GM21576 (cell line): ENCODE measurements around the gene LDB3.
"Not testable (repeated sequence)": the region's sequence is repeated elsewhere in the genome, so short reads cannot be mapped to it uniquely, and the experiment has no call there.

Source experiments
- ATAC-seq: cut with Tn5 transposase; IDR thresholded peaks from one replicate; pipeline ENCODE4 v1.9.1; 2021; ENCODE audit warnings: mild to moderate bottlenecking, moderate library complexity; ENCODE audit not compliant: unreplicated experiment

Gene LDB3, protein sequence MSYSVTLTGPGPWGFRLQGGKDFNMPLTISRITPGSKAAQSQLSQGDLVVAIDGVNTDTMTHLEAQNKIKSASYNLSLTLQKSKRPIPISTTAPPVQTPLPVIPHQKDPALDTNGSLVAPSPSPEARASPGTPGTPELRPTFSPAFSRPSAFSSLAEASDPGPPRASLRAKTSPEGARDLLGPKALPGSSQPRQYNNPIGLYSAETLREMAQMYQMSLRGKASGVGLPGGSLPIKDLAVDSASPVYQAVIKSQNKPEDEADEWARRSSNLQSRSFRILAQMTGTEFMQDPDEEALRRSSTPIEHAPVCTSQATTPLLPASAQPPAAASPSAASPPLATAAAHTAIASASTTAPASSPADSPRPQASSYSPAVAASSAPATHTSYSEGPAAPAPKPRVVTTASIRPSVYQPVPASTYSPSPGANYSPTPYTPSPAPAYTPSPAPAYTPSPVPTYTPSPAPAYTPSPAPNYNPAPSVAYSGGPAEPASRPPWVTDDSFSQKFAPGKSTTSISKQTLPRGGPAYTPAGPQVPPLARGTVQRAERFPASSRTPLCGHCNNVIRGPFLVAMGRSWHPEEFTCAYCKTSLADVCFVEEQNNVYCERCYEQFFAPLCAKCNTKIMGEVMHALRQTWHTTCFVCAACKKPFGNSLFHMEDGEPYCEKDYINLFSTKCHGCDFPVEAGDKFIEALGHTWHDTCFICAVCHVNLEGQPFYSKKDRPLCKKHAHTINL

GRCh38 chr10:86668297-86669165, at the start of gene LDB3:
TSS of gene LDB3 (plus strand) at chr10:86668511. CDS start at chr10:86668692, 181 bp downstream.
- ATAC-seq: no peak

GRCh38 chr10:86628311-86628710, 40.0 kb upstream of the LDB3 start:
- no peak for ATAC-seq

GRCh38 chr10:86630079-86630478, 38.2 kb upstream of the LDB3 start:
- ATAC-seq: no peak

DNA sequence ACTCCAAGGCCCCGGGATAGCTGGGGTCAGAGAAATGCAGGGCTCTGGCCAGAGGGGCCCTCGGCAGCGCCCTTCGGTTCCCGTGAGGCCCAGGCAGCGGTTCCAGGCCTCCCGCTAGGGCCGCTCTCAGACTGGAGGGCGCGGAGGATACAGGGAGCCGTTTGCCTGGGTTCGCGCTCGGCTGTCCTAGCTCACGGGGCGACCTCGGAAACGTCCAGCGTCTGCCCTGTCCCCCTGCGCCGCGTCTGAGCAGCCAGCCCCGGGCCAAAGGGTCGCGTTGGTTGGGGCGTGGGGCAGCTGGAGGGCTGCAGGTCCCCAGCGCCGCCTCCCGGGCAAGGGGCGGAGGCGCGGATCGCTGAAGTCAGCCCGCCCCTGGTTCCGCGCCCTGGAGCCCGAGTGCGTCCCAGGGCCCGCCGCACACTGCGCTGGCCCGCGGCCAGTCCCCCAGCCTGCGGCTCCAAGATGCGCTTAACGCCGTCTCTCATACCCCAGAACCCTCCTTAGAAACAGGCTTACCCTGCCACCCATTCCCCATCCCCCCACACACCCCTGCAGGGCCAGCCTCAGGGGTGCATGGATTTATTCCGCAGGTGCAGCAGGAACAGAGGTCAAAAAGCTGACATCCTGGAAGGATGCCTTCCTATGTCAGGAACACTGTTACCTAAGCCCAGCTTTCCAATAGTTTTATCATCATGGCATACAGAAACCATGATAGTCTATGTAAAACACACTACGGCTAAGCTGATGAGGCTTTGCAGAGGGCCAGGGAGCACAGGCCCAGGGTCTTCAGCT, 36.1 kb upstream of the LDB3 start:
- no peak for ATAC-seq

- no peak for ATAC-seq
These were observed 35.4 kb upstream of the LDB3 start for GRCh38 chr10:86632951-86633350.

DNA sequence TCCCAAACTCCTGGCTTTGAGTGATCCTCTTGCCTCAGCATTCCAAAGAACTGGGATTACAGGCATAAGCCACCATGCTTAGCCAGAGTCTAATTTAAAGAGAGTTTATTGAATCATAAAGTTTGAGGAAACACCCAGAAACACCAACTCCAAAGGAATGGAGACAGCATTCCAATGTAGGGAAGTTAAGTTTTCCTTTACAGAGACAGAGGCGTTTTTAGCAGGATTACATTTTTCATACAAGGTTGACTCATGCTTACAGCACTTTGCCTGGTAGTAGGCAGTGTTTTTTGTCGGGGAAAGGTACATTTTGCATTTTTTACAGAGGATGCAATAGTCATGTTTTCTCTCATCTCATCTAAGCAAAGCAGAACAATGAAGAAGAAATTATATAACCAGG, 32.9 kb upstream of the LDB3 start:
- ATAC-seq: no peak

GRCh38 chr10:86636311-86636710, 32.0 kb upstream of the LDB3 start:
- no peak for ATAC-seq

DNA sequence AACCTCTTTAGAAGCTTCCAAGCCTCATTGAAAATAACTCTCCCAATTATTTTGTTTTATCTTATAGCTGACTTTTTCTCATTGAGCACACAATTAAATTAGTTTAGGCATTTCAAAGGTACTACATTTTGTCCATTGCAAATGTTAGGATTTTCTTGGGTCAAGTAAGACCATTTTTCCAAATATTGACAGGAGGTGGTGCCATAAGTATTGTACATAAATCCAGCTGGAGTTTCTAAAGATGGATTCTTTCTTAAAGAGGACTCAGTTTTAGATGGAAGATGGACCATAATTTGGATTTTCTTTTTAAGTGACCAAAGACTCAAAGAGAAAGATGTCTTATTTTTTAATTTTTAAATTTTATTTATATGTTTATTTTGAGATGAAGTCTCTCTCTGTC, 26.3 kb upstream of the LDB3 start:
- no peak for ATAC-seq

- ATAC-seq: peak; percentile 18
These were observed 25.8 kb upstream of the LDB3 start for GRCh38 chr10:86642499-86642898.

DNA sequence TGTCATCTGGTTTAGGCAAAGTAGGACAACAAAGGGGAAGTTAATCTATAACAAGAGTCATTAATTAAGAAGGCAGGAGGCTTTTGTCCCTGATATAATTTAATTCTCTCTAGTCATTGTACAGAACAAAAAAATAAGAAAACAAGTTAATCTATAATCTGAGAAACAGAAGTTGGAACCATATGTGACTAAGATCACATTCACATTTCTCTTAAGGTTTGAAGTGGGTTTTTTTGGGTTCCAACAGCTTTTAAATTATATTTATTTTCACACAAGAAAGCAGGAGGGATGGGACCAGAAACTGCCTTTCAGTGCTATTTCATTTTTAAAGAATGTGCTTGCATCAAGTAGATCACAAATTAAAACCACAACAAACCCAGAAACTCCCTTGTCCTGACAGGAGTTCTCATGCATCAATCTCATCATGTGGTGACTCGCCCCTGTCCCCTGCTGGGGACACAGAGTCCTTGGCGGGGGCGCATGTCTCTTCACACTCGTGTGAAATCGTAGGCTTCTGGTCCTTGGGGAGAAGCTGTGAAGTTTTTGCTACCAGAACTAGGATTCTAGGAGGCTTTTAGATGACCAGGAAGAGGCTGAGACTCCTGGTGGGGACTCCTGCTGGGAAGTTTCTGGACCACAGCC, 24.0 kb upstream of the LDB3 start:
- no peak for ATAC-seq

- ATAC-seq: no peak
These were observed 23.4 kb upstream of the LDB3 start for GRCh38 chr10:86644794-86645445.

DNA sequence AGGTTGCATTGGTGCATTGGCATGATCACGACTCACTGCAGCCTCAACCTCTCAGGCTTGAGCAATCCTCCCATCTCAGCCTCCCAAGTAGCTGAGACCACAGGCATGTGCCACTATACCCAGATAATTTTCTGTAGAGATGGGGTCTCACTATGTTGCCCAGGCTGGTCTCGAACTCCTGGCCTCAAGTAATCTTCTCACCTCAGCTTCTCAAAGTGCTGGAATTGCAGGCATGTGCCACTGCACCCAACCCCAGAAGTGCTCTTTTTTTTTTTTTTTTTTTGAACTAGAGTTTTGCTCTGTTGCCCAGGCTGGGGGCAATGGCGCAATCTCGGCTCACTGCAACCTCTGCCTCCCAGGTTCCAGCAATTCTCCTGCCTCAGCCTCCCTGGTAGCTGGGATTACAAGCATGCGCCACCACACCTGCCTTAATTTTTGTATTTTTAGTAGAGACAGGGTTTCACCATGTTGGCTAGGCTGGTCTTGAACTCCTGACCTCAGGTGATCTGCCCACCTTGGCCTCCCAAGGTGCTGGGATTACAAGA, 22.6 kb upstream of the LDB3 start:
- ATAC-seq: not testable (repeated sequence)

DNA sequence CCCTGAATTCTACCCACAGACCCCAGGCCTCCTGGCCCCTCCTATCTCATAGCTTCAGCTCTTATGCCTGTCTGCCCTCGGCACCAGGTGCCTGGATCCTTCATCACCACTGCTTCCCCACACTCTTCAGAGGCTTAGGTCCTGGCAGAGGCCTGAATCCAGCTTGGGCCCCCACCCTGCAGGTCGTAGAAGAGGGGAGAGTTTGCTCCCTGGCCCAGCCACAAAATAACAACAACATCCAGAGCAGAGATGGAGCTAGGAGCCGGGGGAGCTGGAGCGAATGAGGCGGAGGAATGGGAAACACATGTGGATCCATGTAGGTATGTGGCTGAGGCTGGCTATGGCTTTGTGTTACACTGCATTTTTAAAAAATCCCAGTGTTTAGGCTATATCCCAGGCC, 21.8 kb upstream of the LDB3 start:
- no peak for ATAC-seq

- no peak for ATAC-seq
These were observed 21.4 kb upstream of the LDB3 start for GRCh38 chr10:86646933-86647332.

- ATAC-seq: no peak
These were observed 20.3 kb upstream of the LDB3 start for GRCh38 chr10:86647773-86648703.

DNA sequence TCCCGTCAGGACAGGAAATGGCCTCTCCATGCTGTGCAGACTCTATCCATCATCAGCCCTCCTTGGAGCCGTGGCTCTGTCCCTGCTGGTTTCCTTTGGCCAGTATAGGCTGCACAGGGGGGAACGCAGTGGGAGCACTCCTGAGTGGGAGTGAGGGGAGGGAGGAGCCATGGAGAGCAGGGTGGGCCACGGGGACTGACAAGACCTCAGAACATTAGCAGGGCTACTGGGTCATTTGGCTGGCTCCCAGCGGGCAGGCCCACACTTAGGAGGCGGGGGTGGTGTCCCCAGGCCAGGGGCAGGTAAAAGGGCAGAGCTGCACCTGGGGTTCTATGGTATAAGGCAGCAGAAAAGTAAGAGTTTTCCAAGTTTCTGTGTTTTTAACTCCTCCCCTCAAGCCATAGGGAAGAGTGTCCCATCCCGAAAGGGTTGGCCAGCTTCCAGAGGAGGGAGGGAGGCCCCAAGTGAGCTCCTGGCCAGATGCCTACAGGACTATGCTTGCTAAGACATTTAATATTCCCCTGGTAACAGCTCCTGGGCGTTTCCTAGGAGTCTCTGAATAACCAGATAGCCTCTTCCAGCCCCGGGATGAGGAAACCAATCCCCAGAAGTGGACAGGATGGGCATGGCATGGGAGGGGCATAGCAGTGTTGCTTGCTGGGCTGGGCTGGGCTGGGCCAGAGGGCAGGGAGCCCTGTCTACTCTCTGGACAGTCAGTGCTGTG, 19.4 kb upstream of the LDB3 start:
- no peak for ATAC-seq

GRCh38 chr10:86649471-86650150, 18.7 kb upstream of the LDB3 start:
- no peak for ATAC-seq
